UCSD-AML1 (cell line): Measurements from ENCODE around the gene ZFP64.
"Not testable (repeated sequence)": the region's sequence is repeated elsewhere in the genome, so short reads cannot be mapped to it uniquely, and the experiment has no call there.

Source experiments
- DNase-seq: peaks from one replicate; lab custom pipeline; 2025; ENCODE audit not compliant: unreplicated experiment; lab: John Stamatoyannopoulos, UW

Gene ZFP64

DNA sequence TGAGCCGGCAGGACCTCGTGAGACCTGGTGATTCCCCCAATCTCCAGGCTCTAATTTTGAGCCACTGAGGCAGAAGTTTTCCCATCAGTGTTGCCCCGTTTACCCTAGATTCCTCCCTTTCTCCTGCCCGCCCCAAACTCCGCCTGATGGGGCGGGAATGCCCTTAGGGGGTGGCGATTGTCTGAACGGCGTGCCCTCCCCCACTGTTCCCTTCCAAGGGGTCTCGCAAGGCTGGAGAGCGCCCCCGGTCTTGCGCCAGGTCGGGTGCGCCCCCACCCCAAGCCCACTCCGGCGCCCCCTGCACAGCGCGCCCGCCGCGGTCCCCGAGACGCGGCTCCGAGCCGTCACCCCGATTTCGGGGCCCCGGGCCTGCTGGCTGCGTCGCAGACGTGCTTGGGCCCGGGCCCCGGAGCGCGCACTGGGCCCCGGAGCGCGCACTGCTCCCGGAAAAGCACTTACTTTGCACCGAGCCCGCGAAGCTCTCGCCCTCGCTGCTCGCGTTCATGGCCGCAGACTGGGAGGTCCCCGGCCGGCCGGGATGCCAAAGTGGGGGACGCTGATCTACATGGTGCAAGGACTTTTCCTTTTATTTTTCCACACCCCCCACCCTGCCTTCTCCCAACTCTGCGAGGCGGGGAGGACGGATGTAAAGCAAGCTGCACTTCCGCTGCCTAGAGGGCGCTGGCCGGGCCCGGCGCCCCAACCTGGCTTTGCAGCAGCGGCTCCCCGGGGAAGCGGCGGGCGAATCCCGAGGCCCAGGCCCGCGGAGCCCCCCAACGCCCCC, at the start of gene ZFP64:
Gene ZFP64, minus strand, starts transcription at position 648 of the 784 bp plus-strand sequence. Its CDS starts 143 bp downstream, at position 505.
- DNase-seq = peak; percentile 88

DNA sequence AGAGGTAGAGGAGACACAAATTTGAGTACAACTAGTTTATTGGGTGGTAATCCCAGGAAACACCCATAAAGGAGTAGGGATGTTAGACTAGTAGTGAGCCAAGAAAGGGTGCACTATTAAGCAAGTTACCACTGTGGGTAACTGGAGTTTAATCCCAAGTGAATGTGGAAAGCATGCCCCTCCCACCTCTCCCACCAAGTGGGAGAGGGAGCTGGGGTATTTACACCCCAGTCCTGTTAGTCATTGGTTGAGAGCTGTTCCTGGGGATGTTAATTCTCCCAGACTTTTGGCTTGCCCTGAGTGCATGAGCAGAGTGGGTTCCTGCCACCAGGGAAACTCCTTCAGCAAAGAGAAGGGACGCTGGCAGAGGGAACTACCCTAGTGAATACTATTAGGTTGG, 49.2 kb upstream of the ZFP64 start:
- DNase-seq = no peak

DNA sequence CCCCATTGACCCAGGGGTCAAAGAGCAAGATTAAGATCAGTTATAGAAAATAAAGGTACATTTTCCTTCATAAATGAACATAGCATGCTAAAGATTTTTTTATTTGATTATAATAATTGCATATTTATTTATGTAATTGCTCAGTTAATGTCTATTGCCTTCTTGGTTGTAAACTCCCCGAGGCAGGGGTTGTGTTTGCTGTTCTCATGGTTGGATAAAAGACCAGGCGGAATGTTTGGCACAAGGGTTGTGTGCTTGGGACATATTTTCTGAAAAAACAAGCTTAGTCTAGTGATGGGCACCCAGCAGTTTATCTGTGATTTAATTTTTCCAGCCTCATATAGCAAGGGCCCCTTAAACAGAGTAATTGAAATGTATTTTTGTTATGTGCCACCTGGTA, 47.5 kb upstream of the ZFP64 start:
- DNase-seq = no peak

DNA sequence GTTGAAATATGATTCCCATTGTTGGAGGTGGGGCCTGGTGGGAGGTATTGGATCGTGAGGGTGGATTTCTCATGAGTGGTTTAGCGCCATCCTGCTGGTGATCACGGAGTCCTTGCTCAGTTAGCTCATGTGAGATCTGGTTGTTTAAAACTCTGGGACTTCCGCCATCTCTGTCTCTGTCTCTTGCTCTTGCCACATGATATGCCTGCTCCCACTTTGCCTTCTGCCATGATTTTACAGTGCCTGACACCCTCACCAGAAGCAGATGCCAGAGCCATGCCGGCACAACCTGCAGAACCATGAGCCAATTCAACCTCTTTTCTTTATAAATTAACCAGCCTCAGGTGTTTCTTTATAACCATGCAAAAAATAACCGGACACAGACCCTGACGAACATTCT, 44.7 kb upstream of the ZFP64 start:
- DNase-seq = no peak

DNA sequence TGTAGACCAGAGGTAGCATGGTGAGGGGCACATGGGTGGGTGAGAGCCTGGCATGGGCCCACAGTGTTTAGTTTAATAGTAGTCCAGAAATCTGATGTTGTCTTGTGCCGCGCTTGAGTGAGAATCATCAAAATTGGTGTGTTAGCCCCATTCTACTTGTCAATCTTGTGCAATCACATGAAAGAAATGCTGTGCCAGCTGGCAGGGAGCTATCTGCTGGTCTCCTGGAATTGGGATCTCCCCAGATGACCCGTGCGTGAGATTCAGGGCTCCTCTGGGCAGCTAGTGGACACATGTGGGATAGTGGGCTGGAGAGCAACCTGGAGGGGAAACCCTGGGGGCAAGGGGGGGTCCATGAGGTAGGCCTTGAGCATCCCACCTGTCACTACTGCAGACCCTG, 43.5 kb upstream of the ZFP64 start:
- no peak for DNase-seq

DNA sequence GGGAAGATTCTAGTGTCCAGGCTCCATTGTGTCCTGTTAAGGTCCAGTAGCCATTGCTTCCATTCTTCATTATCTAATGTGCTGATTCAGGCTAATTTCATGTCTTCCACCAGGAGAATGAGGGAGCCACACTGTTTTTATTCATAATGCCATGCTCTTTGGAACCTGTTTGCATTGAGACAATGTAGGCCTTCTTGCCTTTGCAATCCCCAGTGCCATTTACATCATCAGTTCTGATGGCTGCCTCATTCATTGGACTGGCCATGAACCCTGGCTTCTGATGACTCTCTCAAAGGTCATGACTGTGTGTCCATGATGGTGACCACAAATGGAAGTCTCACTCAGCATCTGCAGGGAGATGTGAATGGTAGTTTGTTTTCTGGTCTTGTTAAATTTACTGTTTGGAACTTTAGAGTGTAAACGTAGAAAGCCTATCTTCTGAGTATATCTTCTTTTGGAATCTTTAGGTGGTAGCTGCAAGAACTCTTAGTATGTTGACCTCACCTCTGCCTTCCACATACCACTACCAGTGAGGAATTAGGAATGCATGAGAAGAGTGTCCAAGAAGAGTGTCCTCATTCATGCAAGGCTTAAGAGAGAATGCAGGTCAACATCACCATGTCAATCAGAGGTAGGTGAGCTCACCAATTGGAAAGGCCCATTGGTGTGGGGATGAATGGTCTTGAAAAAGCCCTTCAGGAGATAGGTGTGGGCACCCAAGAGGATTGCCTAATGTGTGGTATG, 42.9 kb upstream of the ZFP64 start:
- DNase-seq = no peak

DNA sequence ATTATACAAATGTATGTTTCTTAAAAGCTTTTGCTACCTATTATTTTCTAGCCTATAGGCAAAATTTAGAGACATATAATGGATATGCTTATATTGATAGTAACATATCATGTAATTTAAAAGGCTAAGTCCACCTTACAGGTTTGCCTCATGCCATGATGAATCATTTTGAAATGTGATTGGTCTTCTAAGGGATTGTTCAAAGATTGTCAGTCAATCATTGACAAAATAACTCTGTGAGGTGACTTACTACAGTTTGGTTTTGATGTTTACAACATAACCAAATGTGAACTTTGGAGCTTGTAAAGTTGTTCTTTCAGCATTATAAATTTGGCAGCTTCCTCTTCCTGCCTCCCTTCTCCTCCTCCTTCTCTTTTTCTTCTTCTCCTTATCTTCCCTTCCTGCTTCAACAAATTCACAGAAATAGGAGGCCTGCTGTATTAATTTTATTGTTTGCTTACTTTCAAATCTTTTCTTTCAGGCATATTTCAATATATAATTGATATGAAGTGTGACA, 39.7 kb upstream of the ZFP64 start:
- DNase-seq = no peak

DNA sequence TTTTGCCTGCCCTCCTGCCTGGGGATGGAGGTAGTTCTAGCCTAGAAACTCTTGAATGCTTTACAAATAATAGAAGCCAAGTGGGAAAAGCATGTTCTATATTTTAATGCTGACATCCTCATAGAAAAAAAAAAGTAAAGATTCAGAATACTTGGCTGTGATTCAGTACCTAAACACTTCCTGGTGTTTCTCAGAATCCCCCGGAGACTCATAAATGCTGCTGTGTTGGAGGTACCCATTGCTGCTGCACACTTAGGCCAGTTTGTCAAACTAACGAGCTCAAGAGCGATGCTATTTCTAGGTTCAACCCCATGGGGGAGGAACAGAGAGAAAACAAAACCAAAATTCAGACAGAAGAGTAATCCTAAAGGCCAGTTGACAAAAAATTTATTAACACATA, 38.8 kb upstream of the ZFP64 start:
- DNase-seq = no peak

DNA sequence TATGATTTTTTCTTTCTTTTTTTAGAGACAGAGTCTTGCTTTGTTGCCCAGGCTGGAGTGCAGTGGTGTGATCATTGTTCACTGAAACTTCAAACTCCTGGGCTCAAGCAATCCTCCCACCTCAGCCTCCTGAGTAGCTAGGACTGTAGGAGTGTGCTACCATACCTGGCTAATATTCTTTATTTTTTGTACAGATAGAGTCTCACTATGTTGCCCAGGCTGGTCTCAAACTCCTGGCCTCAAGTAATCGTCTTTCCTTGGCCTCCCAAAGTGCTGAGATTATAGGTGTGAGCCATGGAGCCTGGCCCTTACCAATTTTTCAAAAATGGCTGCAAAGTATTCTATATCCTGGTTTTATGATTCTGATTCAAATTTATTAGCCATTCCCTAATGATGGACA, 37.8 kb upstream of the ZFP64 start:
- not testable (repeated sequence) for DNase-seq

DNA sequence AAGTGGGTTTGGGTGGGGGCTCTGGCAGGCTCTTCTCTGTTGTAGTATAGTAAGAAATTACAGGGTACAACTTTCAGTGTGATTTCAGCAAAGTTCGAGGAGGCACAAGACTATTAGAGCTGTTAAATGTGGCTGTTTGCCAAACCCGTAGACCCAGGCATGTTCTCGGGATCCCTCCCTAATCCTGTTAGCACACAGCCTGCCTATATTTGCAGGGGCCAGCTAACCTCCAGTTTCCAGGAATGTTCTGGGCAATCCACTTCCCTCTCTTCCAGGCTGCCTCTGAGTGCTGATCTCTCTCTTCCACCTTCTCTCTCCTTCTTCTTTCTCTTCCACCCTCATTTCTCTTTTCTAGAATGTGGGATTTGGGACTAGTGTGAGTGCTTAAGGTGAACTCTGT, 34.8 kb upstream of the ZFP64 start:
- DNase-seq = no peak

DNA sequence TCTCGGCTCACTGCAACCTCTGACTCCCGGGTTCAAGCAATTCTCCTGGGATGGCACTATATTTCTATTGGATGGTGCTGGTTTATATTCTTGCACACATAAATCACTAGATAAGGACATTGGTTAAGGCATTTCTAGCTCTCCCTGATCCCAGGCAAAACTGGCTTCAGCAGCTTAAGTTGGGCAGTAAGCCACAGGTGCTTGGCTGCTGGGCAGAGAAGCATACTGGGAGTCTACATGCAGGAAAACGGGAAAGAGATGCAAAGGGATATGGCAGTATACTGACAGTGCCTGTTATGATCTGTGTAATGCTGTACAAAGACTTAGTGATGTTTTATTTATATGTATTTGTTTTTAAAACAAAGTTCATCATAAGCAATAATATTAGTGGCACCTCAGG, 33.3 kb upstream of the ZFP64 start:
- no peak for DNase-seq

DNA sequence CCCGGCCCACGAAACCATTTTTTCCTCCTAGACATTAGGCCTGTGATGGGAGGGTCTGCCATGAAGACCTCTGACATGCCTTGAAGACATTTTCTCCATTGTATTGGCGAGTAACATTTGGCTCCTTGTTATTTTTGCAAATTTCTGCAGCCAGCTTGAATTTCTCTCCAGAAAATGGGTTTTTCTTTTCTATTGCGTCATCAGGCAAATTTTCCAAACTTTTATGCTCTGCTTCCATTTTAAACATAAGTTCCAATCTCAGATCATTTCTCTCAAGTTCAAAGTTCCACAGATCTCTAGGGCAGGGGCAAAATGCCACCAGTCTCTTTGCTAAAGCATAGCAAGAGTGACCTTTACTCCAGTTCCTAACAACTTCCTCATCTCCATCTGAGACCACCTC, 29.8 kb upstream of the ZFP64 start:
- not testable (repeated sequence) for DNase-seq

DNA sequence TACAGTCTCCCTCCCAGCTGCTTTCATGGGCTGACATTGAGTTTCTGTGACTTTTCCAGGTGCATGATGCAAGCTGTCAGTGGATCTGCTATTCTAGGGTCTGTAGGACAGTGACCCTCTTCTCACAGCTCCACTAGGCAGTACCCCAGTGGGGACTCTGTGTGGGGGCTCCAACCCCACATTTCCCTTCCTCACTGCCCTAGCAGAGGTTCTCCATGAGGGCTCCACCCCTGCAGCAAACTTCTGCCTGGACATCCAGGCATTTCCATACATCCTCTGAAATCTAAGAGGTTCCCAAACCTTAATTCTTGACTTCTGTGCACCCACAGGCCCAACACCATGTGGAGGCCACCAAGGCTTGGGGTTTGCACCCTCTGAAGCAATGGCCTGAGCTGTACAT, 29.3 kb upstream of the ZFP64 start:
- not testable (repeated sequence) for DNase-seq

DNA sequence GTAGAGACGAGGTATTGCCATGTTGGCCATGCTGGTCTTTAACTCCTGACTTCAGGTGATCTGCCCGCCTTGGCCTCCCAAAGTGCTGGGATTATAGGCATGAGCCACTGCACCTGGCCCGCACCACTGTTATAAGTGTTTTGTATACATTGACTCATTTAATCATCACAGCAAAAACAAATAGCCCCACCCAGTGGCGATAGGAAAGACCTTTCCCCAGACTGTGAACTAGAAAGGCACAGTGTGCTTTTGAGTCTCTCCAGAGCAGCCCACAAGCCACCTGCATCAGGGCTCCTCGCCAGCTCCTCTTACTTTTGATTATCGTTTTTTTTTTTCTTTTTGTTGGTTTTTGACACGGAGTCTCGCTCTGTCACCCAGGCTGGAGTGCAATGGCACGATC, 27.9 kb upstream of the ZFP64 start:
- DNase-seq = no peak

DNA sequence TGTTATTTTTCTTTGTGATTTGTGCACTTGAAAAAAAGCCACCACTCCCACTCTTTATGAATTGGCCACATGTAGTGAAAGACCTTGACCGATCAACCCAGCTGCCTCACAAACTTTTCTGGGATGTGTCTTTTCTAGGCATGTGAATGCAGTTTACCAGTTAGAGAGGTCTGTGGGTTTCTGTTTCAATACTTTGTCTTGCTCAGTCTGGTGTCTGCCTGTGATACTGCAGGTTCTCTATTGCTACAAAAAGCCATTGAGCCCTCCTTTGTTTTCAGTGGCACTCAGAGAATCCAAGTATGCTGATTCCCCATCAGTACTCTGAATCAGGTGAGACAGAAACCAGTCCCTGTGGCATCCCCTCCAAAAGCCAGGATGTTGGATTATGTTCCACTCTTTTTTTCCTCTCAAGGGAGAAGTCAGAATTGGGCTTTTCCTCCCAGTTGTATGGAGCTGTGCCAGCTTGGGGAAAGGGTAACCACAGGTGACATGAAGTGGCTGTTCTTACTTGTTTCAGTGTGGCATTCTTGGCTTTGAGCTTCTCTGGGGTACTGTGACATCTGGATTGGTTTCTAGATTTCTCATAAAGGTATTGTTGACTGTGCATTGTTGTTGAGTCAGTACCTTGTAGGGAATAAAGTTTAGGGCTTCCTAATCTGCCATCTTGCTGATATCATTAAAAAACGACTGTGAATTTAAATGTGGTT, 26.3 kb upstream of the ZFP64 start:
- DNase-seq = no peak

DNA sequence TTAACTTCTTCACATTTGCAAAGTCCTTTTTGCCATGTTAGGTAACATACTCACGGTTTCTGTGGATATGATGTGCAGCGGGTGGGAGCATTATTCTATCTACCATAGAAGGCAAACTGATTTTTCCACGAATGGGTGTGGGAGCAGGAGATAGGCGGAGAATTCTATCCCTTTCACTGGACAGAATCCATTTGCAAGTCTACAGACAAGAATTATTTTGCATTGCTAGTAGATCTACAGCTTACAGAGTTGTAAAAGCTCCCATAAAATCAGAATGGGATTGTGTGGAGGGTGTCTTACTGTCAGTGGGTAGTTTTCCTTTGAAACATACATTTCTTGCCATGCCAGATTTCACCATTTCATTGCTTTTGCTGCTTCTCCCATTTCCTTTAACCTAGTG, 22.4 kb upstream of the ZFP64 start:
- no peak for DNase-seq

DNA sequence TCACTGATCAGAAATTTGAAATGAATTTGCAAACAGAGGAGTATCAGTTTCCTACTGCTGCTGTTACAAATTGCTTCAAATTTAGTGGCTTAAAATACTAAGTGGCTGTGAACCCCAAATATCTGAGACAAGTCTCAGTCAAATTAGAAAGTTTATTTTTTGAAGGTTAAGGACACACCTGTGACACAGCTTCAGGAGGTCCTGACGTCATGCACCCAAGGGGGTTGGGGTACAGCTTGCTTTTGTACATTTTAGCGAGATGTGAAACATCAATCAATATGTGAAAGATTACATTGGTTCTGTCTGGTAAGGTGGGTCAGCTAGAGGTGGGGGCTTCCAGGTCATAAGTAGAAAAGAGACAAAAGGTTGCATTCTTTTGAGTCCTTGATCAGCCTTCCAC, 21.4 kb upstream of the ZFP64 start:
- no peak for DNase-seq

DNA sequence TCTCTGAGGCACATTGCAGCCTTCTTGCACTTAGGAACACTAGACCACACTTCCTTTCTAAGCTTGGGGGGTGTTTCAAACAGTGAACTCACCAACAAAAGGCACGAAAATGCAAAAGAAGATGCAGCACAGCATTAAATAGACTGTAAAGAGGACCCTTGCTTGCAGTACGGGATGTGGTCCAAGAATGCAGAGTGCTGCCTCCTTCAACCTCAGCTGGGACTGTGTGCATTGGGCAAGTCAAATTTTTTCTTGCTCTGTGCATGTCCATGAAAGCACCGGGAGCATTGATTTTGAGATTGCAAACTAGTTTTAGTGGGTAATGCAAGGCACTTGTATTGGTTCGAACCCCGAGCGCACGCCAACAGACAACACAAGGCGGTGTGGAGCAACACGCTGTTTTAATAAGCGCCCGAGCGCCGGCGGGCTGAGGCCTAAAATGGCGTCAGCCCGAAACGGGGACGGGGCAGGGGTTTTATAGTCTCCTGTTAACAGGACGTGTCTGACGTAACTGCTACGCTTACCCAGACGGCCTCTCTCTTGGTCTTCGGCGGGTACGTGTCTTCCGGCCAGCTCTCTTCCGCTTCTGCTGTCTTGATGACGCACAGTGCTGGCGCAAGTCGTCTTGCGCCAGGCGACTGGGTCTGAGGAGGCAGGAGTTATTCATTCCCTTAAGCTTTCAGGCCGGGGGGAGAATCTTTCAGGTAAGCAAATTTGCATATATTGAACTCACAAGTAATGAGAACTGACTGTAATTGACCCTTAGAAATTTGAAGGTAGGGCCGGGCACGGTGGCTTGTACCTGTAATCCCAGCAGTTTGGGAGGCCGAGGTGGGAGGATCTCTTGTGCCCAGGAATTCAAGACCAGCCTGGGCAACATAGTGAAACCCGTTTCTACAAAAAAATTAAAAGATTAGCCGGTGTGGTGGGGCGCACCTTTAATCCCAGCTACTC, 18.7 kb upstream of the ZFP64 start:
- no peak for DNase-seq

DNA sequence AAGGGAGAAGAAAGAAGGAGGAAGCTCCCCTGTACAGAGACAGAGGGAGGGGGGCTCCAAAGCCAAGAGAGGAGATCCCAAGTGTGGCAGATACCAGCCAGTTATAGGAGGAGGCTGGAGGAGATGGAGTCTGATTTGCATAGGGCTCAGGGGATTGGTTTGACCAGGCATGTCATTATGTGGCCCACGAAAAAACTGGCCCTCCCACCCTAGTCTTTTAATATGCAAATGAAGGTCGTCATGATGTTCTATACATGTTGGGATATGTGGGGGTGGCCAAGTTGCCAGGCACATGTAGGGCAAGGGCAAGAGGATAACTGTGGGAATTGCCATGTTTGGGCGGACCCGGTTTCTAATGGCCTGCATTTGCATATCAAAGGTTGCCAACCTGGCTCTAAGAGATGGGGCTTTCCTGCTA, 17.6 kb upstream of the ZFP64 start:
- DNase-seq = no peak

DNA sequence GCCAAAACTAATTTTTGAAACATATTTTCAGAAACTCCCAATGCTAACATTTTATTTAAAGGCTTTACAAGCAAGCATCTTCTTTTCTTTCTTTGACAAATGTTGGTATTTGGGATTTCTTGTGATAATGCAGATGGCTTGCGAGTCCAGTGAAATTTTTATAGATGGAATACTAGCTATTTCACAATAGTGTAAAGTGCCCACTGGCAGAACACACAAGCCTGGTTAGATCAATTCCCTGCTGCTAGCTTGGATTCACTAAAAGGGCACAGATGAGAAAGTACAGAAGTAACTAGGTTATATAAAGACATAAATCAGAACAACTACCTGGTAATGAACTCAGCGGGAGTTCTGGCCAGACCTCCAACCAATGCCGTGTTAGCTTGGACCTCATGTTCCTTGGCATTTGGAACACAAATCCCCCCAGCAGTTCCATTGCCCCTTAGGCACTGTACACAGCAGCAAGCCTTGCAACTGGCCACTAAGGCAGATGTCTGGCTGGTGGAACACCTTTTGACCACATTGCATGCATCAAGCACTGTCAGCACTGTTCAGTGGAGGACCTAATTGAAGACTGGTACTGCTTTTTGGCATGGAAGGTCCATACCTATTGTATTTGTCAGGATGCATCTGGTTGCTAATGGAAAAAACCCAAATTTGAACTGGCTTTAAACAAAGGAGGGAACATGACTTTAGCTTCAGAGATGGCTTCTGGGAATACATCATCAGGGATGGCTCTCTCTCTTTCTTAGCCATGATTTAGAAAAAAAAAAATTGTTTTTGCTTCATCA, 15.6 kb upstream of the ZFP64 start:
- no peak for DNase-seq
